ENCODE measurements around the gene WDR70.
"Not testable (repeated sequence)": the region's sequence is repeated elsewhere in the genome, so short reads cannot be mapped to it uniquely, and the experiment has no call there.

DNA sequence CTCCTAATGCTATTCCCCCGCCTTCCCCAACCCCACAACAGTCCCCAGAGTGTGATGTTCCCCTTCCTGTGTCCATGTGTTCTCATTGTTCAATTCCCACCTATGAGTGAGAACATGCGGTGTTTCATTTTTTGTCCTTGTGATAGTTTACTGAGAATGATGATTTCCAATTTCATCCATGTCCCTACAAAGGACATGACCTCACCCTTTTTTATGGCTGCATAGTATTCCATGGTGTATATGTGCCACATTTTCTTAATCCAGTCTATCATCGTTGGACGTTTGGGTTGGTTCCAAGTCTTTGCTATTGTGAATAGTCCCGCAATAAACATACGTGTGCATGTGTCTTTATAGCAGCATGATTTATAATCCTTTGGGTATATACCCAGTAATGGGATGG, 295.2 kb downstream of the WDR70 start:
- TF ChIP-seq, protein P1, sequence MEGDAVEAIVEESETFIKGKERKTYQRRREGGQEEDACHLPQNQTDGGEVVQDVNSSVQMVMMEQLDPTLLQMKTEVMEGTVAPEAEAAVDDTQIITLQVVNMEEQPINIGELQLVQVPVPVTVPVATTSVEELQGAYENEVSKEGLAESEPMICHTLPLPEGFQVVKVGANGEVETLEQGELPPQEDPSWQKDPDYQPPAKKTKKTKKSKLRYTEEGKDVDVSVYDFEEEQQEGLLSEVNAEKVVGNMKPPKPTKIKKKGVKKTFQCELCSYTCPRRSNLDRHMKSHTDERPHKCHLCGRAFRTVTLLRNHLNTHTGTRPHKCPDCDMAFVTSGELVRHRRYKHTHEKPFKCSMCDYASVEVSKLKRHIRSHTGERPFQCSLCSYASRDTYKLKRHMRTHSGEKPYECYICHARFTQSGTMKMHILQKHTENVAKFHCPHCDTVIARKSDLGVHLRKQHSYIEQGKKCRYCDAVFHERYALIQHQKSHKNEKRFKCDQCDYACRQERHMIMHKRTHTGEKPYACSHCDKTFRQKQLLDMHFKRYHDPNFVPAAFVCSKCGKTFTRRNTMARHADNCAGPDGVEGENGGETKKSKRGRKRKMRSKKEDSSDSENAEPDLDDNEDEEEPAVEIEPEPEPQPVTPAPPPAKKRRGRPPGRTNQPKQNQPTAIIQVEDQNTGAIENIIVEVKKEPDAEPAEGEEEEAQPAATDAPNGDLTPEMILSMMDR (IDR thresholded peaks at IDR 0.05) = not testable (repeated sequence)
- TF ChIP-seq POLR2AphosphoS5 (IDR thresholded peaks at IDR 0.05) = not testable (repeated sequence)

All from prostate gland (tissue), 2 donors.